GM21515 (cell line): ENCODE data around the gene ANKRD45.
"Not testable (repeated sequence)": the region's sequence is repeated elsewhere in the genome, so short reads cannot be mapped to it uniquely, and the experiment has no call there.

Experiments
- ATAC-seq: cut with Tn5 transposase; IDR thresholded peaks from one replicate; pipeline ENCODE4 v1.9.1; 2021; ENCODE audit not compliant: unreplicated experiment

ANKRD45 gene

GRCh38 chr1:173573596-173573995 lies 96.1 kb downstream of the ANKRD45 start:
- ATAC-seq: no peak

- no peak for ATAC-seq
These were observed 97.3 kb downstream of the ANKRD45 start for GRCh38 chr1:173572201-173572873.

DNA sequence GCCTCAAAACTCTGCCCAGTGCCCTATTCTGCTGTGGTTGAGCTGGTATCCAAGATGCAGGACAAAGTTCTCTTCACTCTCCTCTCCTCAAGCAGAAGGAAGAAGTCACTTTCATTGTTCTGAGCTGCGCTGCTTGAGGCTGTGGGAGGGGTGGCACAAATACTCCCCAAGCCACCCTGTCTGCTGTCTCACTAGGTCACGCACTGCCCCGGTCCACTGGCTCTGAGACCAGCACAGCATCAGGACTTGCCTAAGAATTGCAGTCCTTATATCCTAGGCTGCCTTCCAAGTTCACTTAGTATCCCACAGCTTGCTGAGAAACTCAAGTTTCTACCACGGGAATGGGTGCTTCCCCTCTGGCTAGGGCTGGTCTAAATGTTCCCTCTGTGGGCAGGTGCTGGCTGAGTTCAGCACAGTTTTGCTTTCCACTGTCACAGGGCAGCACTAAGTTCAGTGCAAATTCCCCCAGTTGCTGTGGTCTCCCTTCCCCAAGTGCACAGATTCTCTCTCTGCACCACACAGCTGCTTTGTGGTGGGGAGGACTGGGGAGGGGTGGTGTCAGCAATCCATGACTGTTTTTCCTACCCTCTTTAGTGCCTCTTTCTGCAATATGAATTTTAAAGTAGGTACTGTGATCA lies 99.2 kb downstream of the ANKRD45 start:
- ATAC-seq: no peak

DNA sequence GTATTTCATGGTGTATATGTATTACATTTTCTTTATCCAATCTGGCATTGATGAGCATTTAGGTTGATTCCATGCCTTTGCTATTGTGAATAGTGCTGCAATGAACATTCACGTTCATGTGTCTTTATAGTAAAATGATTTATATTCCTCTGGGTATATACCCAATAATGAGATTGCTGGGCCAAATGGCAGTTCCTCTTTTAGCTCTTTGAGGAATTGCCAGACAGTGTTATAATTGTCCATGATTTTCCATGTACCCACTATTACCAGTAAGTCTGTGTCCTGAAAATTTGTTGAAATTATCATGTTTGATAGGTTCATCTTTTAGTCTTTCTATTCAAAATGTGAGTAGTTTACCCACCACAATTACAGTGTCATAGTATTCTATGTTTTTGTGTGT lies 101.2 kb downstream of the ANKRD45 start:
- no peak for ATAC-seq

DNA sequence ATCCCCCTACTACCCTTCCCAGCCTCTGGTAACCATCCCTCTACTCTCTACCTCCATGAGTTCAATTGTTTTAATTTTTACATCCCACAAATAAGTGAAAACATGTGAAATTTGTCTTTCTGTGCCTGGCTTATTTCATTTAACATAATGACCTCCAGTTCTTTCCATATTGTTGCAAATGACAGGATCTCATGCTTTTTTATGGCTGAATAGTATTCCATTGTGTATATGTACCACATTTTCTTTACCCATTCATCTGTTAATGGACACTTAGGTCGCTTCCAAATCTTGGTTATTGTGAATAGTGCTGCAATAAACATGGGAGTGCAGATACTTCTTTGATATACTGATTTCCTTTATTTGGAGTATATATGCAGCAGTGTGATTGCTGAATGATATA lies 105.8 kb downstream of the ANKRD45 start:
- not testable (repeated sequence) for ATAC-seq

- ATAC-seq: no peak
These were observed 106.8 kb downstream of the ANKRD45 start for GRCh38 chr1:173562813-173563212.

GRCh38 chr1:173561263-173561662 lies 108.4 kb downstream of the ANKRD45 start:
- no peak for ATAC-seq

DNA sequence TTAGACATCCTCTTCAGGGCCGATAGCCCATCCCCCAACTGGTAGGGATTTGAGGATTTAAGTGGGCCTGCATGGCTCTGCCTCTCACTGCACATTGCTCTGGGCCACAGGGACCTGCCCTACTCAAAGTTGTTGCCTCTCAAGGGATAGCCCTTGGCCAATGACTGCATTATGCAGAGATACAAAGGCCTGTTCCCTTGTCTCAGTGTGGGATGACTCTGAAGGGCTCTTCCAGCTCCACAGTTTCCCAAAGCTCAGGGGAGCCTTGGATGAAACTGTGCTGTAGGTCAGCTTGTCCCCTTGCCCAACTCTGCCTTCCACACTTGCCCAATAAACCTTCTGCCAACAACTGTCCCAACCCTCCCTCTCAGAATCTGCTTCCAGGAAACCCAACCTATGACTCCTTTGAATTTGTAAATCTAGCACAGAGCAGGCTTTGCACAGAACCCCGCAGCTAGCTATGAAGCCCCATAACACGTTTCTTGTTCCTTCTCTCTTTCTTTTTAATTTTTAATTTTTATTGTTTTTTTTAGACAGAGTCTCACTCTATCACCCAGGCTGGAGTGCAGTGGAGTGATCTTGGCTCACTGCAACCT lies 109.3 kb downstream of the ANKRD45 start:
- no peak for ATAC-seq
